SK-N-SH (cell line): Measurements from ENCODE around the gene UTF1. TPM values are rescaled to one million over a fixed set of nuclear protein-coding genes. Genes with fewer than 3 reads are reported as not detected.

Experiments
- CTCF ChIA-PET: fragments of 300-600, 350-600 bp; formaldehyde crosslinking; extraction: SDS; loops from one replicate; lab custom pipeline; 2021; lab: Yijun Ruan, JAX
- POLR2A ChIA-PET: fragments of 350-600 bp; sonication (Branson Sonifier 250); formaldehyde crosslinking; extraction: SDS; loops from one replicate; lab custom pipeline; 2020; ENCODE audit warnings: antibody characterized with exemption, inconsistent platforms; lab: Yijun Ruan, JAX
- DNase-seq: peaks from one replicate; pipeline ENCODE4 v3.0.0; 2012
- H2AFZ ChIP-seq: fragments of 200-600 bp; sonication (generic); 2 replicates; pipeline ENCODE4 v1.8.1; 2016; ENCODE audit warnings: antibody characterized with exemption, mild to moderate bottlenecking, low read depth
- H3F3A ChIP-seq: fragments of 200-600 bp; sonication (generic); replicated peaks from 2 replicates; pipeline ENCODE3; 2016; ENCODE audit warnings: antibody characterized with exemption, mild to moderate bottlenecking; ENCODE audit not compliant: insufficient read depth
- H3K27ac ChIP-seq, 2 experiments: fragments of 200-500 bp in 1 of 2; fragments of 200-600 bp in 1 of 2; sonication (Bioruptor generic) in 1 of 2; sonication (generic), shearing (Covaris generic) in 1 of 2; 2 replicates each; pipeline versions ENCODE4 v1.5.1 to v1.6.1; 2014 to 2016; ENCODE audit warnings: low read depth in 2 of 2, inconsistent platforms in 1 of 2, low read length in 1 of 2, mild to moderate bottlenecking in 1 of 2, mixed read lengths in 1 of 2
- H3K27me3 ChIP-seq: fragments of 200-600 bp; sonication (generic), shearing (Covaris generic); 2 replicates; pipeline ENCODE4 v1.6.1; 2016; ENCODE audit warnings: mixed run types; ENCODE audit not compliant: insufficient read depth
- H3K36me3 ChIP-seq, 2 experiments: fragments of 200-500 bp in 1 of 2; fragments of 200-600 bp in 1 of 2; sonication (Bioruptor generic) in 1 of 2; sonication (generic) in 1 of 2; replicated peaks in 1 of 2; 2 replicates each; pipeline versions ENCODE3 to v1.5.1; 2014 to 2016; ENCODE audit warnings: low read length in 1 of 2, mild to moderate bottlenecking in 1 of 2; ENCODE audit not compliant: insufficient read depth in 2 of 2, control insufficient read depth in 1 of 2
- H3K4me1 ChIP-seq, 2 experiments: fragments of 200-500 bp in 1 of 2; fragments of 200-600 bp in 1 of 2; sonication (Bioruptor generic) in 1 of 2; sonication (generic), shearing (Covaris generic) in 1 of 2; 2 replicates each; pipeline versions ENCODE4 v1.5.1 to v1.6.1; 2014 to 2016; ENCODE audit warnings: low read depth in 1 of 2, low read length in 1 of 2, mixed run types in 1 of 2; ENCODE audit not compliant: insufficient read depth in 2 of 2, control insufficient read depth in 1 of 2
- H3K4me2 ChIP-seq: fragments of 200-600 bp; sonication (generic), shearing (Covaris generic); 2 replicates; pipeline ENCODE4 v1.6.1; 2017; ENCODE audit warnings: mixed run types
- H3K4me3 ChIP-seq, 2 experiments: fragments of 200-500 bp in 1 of 2; fragments of 200-600 bp in 1 of 2; sonication (Bioruptor generic) in 1 of 2; sonication (generic), shearing (Covaris generic) in 1 of 2; 2 replicates each; pipeline versions ENCODE4 v1.5.1 to v1.8.1; 2014 to 2016; ENCODE audit warnings: low read depth in 2 of 2, inconsistent platforms in 1 of 2, low read length in 1 of 2, mild to moderate bottlenecking in 1 of 2, mixed read lengths in 1 of 2, moderate library complexity in 1 of 2
- H3K79me2 ChIP-seq: fragments of 200-600 bp; sonication (generic); 2 replicates; pipeline ENCODE4 v1.8.1; 2017; ENCODE audit warnings: mild to moderate bottlenecking; ENCODE audit not compliant: insufficient read depth
- H3K9ac ChIP-seq: fragments of 200-600 bp; sonication (generic); 2 replicates; pipeline ENCODE4 v1.6.1; 2017; ENCODE audit warnings: mixed run types
- H3K9me2 ChIP-seq: fragments of 200-600 bp; sonication (generic); 2 replicates; pipeline ENCODE4 v1.6.1; 2017; ENCODE audit warnings: mixed run types
- H3K9me3 ChIP-seq: fragments of 200-600 bp; sonication (generic); 2 replicates; pipeline ENCODE4 v1.6.1; 2017; ENCODE audit warnings: mixed run types, mild to moderate bottlenecking, moderate library complexity
- H4K20me1 ChIP-seq: fragments of 200-600 bp; sonication (generic); 2 replicates; pipeline ENCODE4 v1.6.1; 2017; ENCODE audit warnings: mild to moderate bottlenecking, mixed run types; ENCODE audit not compliant: insufficient read depth
- CTCF ChIP-seq: fragments of 200-600 bp; sonication (generic); IDR thresholded peaks from 2 replicates; pipeline ENCODE4 v1.6.1; 2017; ENCODE audit warnings: antibody characterized with exemption, mild to moderate bottlenecking, moderate library complexity
- EP300 ChIP-seq, 2 experiments: IDR thresholded peaks; 2 replicates each; pipeline versions ENCODE4 v1.4.0 to v1.6.1; 2012; ENCODE audit warnings: borderline replicate concordance in 1 of 2, low read depth in 1 of 2, low read length in 1 of 2
- EZH2phosphoT487 ChIP-seq: fragments of 200-600 bp; sonication (generic); IDR thresholded peaks from 2 replicates; pipeline ENCODE4 v1.6.1; 2017; ENCODE audit warnings: low read depth, mixed run types, mild to moderate bottlenecking, antibody characterized with exemption, moderate library complexity, borderline replicate concordance
- FOSL2 ChIP-seq: IDR thresholded peaks from 2 replicates; pipeline ENCODE4 v1.4.0; 2012; ENCODE audit warnings: low read depth, mild to moderate bottlenecking, moderate library complexity, borderline replicate concordance
- FOXJ3 ChIP-seq: sonication (generic); formaldehyde crosslinking; IDR thresholded peaks from 2 replicates; pipeline ENCODE4 v1.5.1; 2020; ENCODE audit warnings: mild to moderate bottlenecking, missing genetic modification reagents
- MEF2A ChIP-seq: IDR thresholded peaks from 2 replicates; pipeline ENCODE4 v1.4.0; 2012; ENCODE audit warnings: low read depth, borderline replicate concordance
- NFIC ChIP-seq: IDR thresholded peaks from 2 replicates; pipeline ENCODE4 v1.4.0; 2012; ENCODE audit warnings: borderline replicate concordance
- NRF1 ChIP-seq: IDR thresholded peaks from 2 replicates; pipeline ENCODE4 v1.6.1; 2012; ENCODE audit warnings: low read depth, mild to moderate bottlenecking, low read length
- PBX3 ChIP-seq: IDR thresholded peaks from 2 replicates; pipeline ENCODE4; 2012
- POLR2AphosphoS5 ChIP-seq: IDR thresholded peaks from 2 replicates; pipeline ENCODE4 v1.6.1; 2012; ENCODE audit warnings: low read depth, low read length
- RCOR1 ChIP-seq: fragments of 150-350 bp; IDR thresholded peaks from 2 replicates; pipeline ENCODE4 v1.6.1; 2017; ENCODE audit warnings: antibody characterized with exemption, low read length
- RFX5 ChIP-seq: IDR thresholded peaks from 2 replicates; pipeline ENCODE4 v1.6.1; 2012; ENCODE audit warnings: mild to moderate bottlenecking, improper control_type of control experiment, low read length
- TAF1 ChIP-seq: IDR thresholded peaks from 2 replicates; pipeline ENCODE4 v1.6.1; 2012; ENCODE audit warnings: low read depth, mild to moderate bottlenecking, low read length, moderate library complexity, borderline replicate concordance
- YY1 ChIP-seq: IDR thresholded peaks from 2 replicates; pipeline ENCODE4 v1.4.0; 2012; ENCODE audit warnings: low read depth, mild to moderate bottlenecking
- WGBS: methylation state at CpG from one replicate; pipeline ENCODE4 v1.1.6; 2017; ENCODE audit warnings: low lambda C conversion rate; 5-methylcytosine and 5-hydroxymethylcytosine counted together
- polyA plus RNA-seq, 3 experiments: library from polyadenylated mRNA; depleted of rRNA; stranded (reverse); fragments of >200 nt; gene quantifications; 2 replicates each; pipeline ENCODE4 v1.2.3, GENCODE V29; 2012
- TF ChIP-seq, protein P1 (sequence below): IDR thresholded peaks from 2 replicates; pipeline ENCODE4 v1.4.0; 2012; ENCODE audit warnings: low read depth

UTF1 gene
- polyA plus RNA-seq, 1 of the 3 experiments (the other 2 are of a cell fraction), result not detected

GRCh38 chr10:133210398-133211140, 19.4 kb upstream of the UTF1 start:
- Histone ChIP-seq H3K27ac (no peak overlapping the region), H3K79me2 (no peaks in the 10 kb centered on the region)
- POLR2A ChIA-PET, result interaction anchor here (0.6 kb wide), 1 partner anchor 14 kb away, joined by 3 read pairs; no protein-coding TSS in a partner anchor

GRCh38 chr10:133211141-133211830, 18.7 kb upstream of the UTF1 start:
- no peaks in the 10 kb centered on the region for H3K4me1 ChIP-seq
- WGBS, result 50% methylated on average over 2 of the region's 25 CpGs

More at GRCh38 chr10:133210398-133211140, 19.4 kb upstream of the UTF1 start:
- H3K9me3 ChIP-seq, result no peaks in the 10 kb centered on the region
- no peak overlapping the region for H3K9ac ChIP-seq
- H3K4me2 ChIP-seq, result no peak overlapping the region
- peaks cover 20% of the 10 kb centered on the region for H3K27me3 ChIP-seq
- H3K9me2 ChIP-seq, result no peaks in the 10 kb centered on the region
- CTCF ChIA-PET, result interaction anchor here (0.6 kb wide), 1 partner anchor 13 kb away, joined by 3 read pairs; no protein-coding TSS in a partner anchor
- no peak for DNase-seq
- no peak overlapping the region for H3K4me3 ChIP-seq
- no peaks in the 10 kb centered on the region for H3K36me3 ChIP-seq
- no peaks in the 10 kb centered on the region for H4K20me1 ChIP-seq
- H3K4me1 ChIP-seq, result no peaks in the 10 kb centered on the region
- 43% methylated on average over 24 of the region's 27 CpGs for WGBS
- no peaks in the 10 kb centered on the region for H3F3A ChIP-seq
- H2AFZ ChIP-seq, result no peak overlapping the region
- no peak for TF ChIP-seq TAF1

More at GRCh38 chr10:133211141-133211830, 18.7 kb upstream of the UTF1 start:
- no peaks in the 10 kb centered on the region for H3K79me2 ChIP-seq
- no peak overlapping the region for H3K4me3 ChIP-seq
- no peaks in the 10 kb centered on the region for H3F3A ChIP-seq
- DNase-seq, result no peak
- H3K36me3 ChIP-seq, result no peaks in the 10 kb centered on the region
- no peak overlapping the region for H3K4me2 ChIP-seq
- no peak overlapping the region for H3K9ac ChIP-seq
- no peaks in the 10 kb centered on the region for H3K9me2 ChIP-seq
- no peak overlapping the region for H3K27ac ChIP-seq
- peaks cover 24% of the 10 kb centered on the region for H3K27me3 ChIP-seq
- ChIA-PET CTCF (interaction anchor here (0.6 kb wide), 1 partner anchor 14 kb away, joined by 3 read pairs; no protein-coding TSS in a partner anchor), POLR2A (interaction anchor here (0.6 kb wide), 1 partner anchor 14 kb away, joined by 3 read pairs; no protein-coding TSS in a partner anchor)
- H2AFZ ChIP-seq, result no peak overlapping the region
- H3K9me3 ChIP-seq, result no peaks in the 10 kb centered on the region
- TF ChIP-seq PBX3 (no peak), YY1 (no peak), EZH2phosphoT487 (no peak), FOXJ3 (CRISPR knock-in tag) (no peak), RFX5 (no peak), CTCF (no peak), RCOR1 (no peak), FOSL2 (no peak), EP300 (IDR thresholded peaks at IDR 0.05; ENCODE audit: borderline replicate concordance in 1 of 2, low read depth in 1 of 2, low read length in 1 of 2) (no peak), NFIC (no peak), MEF2A (no peak), POLR2AphosphoS5 (no peak), NRF1 (no peak)
- TF ChIP-seq, protein P1, sequence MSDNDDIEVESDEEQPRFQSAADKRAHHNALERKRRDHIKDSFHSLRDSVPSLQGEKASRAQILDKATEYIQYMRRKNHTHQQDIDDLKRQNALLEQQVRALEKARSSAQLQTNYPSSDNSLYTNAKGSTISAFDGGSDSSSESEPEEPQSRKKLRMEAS, result no peak
- H4K20me1 ChIP-seq, result no peaks in the 10 kb centered on the region
